ENCODE results near the gene OCLN. TPM values are rescaled to one million over a fixed set of nuclear protein-coding genes. Genes with fewer than 3 reads are reported as not detected.

The OCLN gene
- total and polyA plus RNA-seq, 9 of the 15 experiments (the other 6 are each of a cell fraction or from before 2014, with no cell fraction given): 0.05 to 0.29 (median 0.15) TPM

DNA sequence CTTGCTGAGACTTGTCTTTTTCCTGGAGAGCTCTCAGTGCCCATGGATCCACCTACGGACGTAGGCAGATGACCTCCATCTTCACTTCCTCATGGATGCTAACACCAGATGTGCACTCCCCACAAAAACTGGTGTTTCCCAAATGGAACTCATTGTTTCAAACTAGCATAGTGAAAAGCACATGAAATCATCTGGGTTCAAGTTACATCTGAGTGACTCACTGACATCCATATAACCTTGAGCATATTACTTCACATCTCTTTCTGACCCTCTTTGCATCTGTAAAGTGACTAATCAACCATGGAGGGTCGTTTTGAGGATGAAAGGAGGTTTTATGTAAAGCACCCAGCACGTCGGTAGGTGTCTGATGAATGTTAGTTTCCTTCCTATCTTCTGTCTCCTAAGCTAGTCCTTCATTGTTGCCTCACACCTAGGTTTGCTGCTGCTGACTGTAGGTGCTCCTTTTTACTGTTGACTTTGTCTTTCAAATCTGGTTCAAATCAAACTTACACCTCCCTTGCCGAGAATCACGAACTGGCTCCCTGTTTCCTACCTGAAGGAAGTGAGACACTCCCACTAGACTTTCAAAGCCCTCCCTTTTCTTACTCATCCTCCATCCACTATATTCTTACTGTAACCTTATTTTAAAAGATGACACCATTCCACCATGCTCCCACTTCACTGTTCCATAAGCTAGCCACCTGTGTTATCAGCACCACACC is 10.3 kb downstream of the OCLN start (continued):
- no peak for TF ChIP-seq PATZ1 (CRISPR knock-in tag; IDR thresholded peaks at IDR 0.05; ENCODE audit: borderline replicate concordance)
- no peak for TF ChIP-seq PCBP1 (IDR thresholded peaks at IDR 0.05; ENCODE audit: low read depth, low read length, poor library complexity, severe bottlenecking)
- no peak for TF ChIP-seq CHD7 (IDR thresholded peaks at IDR 0.05; ENCODE audit: low read depth, low read length)
- TF ChIP-seq ZNF445 (CRISPR knock-in tag; IDR thresholded peaks at IDR 0.05; ENCODE audit: low read depth): no peak
- TF ChIP-seq ELK1 (CRISPR knock-in tag; IDR thresholded peaks at IDR 0.05): no peak
- no peak for TF ChIP-seq BCL6 (CRISPR knock-in tag; IDR thresholded peaks at IDR 0.05)
- TF ChIP-seq ETV5 (CRISPR knock-in tag; IDR thresholded peaks at IDR 0.05; ENCODE audit: low read depth): no peak
- TF ChIP-seq TCF7L2 (IDR thresholded peaks at IDR 0.05; ENCODE audit: low read depth, low read length): no peak
- TF ChIP-seq ATF6 (CRISPR knock-in tag; IDR thresholded peaks at IDR 0.05): no peak
- TF ChIP-seq PURB (CRISPR knock-in tag; IDR thresholded peaks at IDR 0.05; ENCODE audit: low read depth): no peak

Measured in K562 (cell line).